ENCODE results near the gene GID4.

Gene GID4

DNA sequence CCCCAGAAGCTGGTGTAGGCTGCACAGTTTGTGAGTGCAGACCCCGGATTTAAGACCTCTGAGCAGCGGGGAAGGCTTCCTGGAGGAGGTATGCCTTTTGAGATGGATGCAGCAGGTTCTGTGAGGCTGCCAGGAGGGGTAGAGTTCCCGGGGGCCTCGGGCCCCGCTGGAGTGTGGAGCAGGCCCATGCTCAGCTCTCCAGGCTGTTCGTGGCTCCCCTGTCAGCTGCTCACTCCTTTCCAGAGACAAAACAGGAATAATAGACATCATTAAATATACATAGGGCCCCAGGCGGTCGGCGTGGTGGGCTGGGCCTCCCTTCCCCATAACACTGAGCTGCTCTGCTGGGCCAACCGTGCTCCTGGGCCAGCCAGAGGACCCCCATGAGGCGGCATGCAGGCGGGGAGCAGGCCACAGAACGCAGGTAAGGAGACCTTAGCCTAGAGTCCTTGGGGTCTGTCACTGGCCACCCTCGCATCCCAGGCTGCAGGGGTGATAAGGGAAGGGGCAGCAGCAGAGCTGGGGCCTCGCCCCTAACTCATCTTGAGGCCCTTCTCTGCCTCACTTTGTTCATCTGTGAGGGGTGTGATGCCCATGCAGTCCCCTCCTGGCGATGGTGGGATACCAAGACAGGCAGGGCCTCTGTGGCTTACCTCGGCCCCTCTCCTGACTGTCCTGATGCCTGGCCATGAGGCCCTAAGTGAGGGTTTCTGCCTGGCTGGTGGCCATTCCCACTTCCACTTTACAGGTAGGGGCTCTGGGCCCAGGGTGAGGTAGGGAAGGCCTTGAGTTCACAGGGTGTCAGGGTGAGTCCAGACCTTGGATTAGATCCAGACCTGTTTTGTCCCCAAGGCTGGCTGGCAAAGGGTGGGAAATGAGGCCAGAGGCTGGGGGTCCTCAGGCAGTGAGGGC lies 69.4 kb downstream of the GID4 start, which contains the start of gene MYO15A:
MYO15A (plus strand) TSS at position 356 of the 912 bp plus-strand sequence. CDS start 10,045 bp downstream, outside the sequence.
- Histone ChIP-seq H3K27ac (ENCODE audit: low read depth, low read length) (no peak within 1 kb of the TSS), H3K27me3 (ENCODE audit: control insufficient read depth, low read length) (no peaks in the 10 kb centered on the region), H4K20me1 (ENCODE audit: control insufficient read depth, insufficient read depth, low read depth, low read length) (no peaks in the 10 kb centered on the region), H3F3A (ENCODE audit: control insufficient read depth, insufficient read depth) (no peaks in the 10 kb centered on the region), H3K4me3 (ENCODE audit: low read length) (no peak within 1 kb of the TSS), H3K4me1 (ENCODE audit: control insufficient read depth, low read length) (no peaks in the 10 kb centered on the region), H3K4me2 (ENCODE audit: low read length) (no peak within 1 kb of the TSS), H3K79me2 (ENCODE audit: control insufficient read depth, low read length) (no peaks in the 10 kb centered on the region), H3K9me2 (replicated peaks; ENCODE audit: control insufficient read depth, low read length) (no peaks in the 10 kb centered on the region), H3K9me3 (ENCODE audit: control insufficient read depth, insufficient read depth, low read length) (no peaks in the 10 kb centered on the region), H3K36me3 (ENCODE audit: control insufficient read depth, low read length) (peaks cover 7% of the 10 kb centered on the region; the same call in 1 of the 2 replicates)
- TF ChIP-seq, protein P1, sequence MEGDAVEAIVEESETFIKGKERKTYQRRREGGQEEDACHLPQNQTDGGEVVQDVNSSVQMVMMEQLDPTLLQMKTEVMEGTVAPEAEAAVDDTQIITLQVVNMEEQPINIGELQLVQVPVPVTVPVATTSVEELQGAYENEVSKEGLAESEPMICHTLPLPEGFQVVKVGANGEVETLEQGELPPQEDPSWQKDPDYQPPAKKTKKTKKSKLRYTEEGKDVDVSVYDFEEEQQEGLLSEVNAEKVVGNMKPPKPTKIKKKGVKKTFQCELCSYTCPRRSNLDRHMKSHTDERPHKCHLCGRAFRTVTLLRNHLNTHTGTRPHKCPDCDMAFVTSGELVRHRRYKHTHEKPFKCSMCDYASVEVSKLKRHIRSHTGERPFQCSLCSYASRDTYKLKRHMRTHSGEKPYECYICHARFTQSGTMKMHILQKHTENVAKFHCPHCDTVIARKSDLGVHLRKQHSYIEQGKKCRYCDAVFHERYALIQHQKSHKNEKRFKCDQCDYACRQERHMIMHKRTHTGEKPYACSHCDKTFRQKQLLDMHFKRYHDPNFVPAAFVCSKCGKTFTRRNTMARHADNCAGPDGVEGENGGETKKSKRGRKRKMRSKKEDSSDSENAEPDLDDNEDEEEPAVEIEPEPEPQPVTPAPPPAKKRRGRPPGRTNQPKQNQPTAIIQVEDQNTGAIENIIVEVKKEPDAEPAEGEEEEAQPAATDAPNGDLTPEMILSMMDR (IDR thresholded peaks at IDR 0.05; ENCODE audit: low read depth, low read length, poor library complexity, severe bottlenecking) = no peak
- no peak for TF ChIP-seq EZH2phosphoT487 (IDR thresholded peaks at IDR 0.05; ENCODE audit: borderline replicate concordance, low read length)

DNA sequence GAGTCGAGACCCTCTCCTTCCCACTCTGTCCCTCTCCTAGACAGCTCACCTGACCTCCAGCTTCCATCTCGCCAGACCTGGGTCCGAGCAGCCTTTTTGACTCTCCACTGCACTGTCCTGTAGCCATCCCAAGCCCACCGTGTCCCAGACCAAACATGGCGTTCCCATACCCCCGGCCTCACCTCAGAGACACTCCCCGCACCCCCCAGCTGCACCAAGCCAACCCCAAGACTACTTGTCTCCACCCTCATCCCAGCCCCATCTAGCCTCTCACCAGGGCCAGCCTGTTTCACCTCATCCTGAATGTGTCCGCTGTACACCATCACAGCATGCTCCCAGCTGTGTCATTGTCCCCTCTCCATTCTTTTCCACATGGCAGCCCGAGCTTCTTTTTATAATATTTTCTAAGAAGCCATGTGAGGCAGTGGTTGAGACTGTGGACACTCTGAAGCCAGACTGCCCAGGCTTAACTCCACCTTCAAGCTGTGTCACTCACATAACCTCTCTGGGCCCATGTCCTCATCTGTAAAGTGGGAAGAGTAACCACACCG lies 70.8 kb downstream of the GID4 start:
- Histone ChIP-seq H3K27me3 (ENCODE audit: control insufficient read depth, low read length) (no peaks in the 10 kb centered on the region), H3K4me1 (ENCODE audit: control insufficient read depth, low read length) (no peaks in the 10 kb centered on the region), H3F3A (ENCODE audit: control insufficient read depth, insufficient read depth) (no peaks in the 10 kb centered on the region), H3K9me2 (replicated peaks; ENCODE audit: control insufficient read depth, low read length) (no peaks in the 10 kb centered on the region), H4K20me1 (ENCODE audit: control insufficient read depth, insufficient read depth, low read depth, low read length) (no peaks in the 10 kb centered on the region), H3K4me3 (ENCODE audit: low read length) (no peak overlapping the region), H3K36me3 (ENCODE audit: control insufficient read depth, low read length) (peaks cover 3% of the 10 kb centered on the region; the same call in 1 of the 2 replicates), H3K79me2 (ENCODE audit: control insufficient read depth, low read length) (no peaks in the 10 kb centered on the region), H3K4me2 (ENCODE audit: low read length) (no peak overlapping the region), H3K27ac (ENCODE audit: low read depth, low read length) (no peak overlapping the region), H3K9me3 (ENCODE audit: control insufficient read depth, insufficient read depth, low read length) (no peaks in the 10 kb centered on the region)
- no peak for TF ChIP-seq EZH2phosphoT487 (IDR thresholded peaks at IDR 0.05; ENCODE audit: borderline replicate concordance, low read length)
- TF ChIP-seq, protein P1 (IDR thresholded peaks at IDR 0.05; ENCODE audit: low read depth, low read length, poor library complexity, severe bottlenecking) = no peak

DNA sequence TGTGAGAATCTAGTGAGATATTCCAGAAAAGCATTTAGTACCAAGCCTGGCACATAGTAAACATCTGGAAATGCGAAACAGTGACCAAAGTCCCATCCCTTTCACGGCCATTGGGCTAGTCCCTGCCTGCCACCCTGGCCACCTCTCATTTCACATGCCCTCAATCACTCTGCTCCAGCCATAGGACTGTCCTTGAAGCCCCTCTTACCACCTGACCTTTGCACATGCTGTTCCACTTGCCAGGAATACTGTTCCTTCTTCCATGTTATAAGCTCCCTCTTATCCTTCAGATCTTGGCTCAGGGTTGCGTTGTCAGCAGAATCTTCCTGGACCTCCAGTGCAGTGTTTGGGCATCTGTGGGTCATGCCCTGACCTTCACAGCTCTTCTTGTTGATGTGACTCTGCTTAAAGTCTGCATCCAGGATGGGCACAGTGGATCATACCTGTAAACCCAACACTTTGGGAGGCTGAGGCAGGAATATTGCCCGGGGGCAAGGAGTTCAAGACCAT lies 71.5 kb downstream of the GID4 start:
- no peak for TF ChIP-seq EZH2phosphoT487 (IDR thresholded peaks at IDR 0.05; ENCODE audit: borderline replicate concordance, low read length)
- TF ChIP-seq, protein P1 (IDR thresholded peaks at IDR 0.05; ENCODE audit: low read depth, low read length, poor library complexity, severe bottlenecking) = no peak
- peaks cover 3% of the 10 kb centered on the region; the same call in 1 of the 2 replicates for H3K36me3 ChIP-seq (ENCODE audit: control insufficient read depth, low read length)
- H3K4me3 ChIP-seq (ENCODE audit: low read length) = no peak overlapping the region
- no peaks in the 10 kb centered on the region for H3K27me3 ChIP-seq (ENCODE audit: control insufficient read depth, low read length)
- no peaks in the 10 kb centered on the region for H4K20me1 ChIP-seq (ENCODE audit: control insufficient read depth, insufficient read depth, low read depth, low read length)
- H3K9me2 ChIP-seq (replicated peaks; ENCODE audit: control insufficient read depth, low read length) = no peaks in the 10 kb centered on the region
- H3F3A ChIP-seq (ENCODE audit: control insufficient read depth, insufficient read depth) = no peaks in the 10 kb centered on the region
- H3K79me2 ChIP-seq (ENCODE audit: control insufficient read depth, low read length) = no peaks in the 10 kb centered on the region
- H3K27ac ChIP-seq (ENCODE audit: low read depth, low read length) = no peak overlapping the region
- H3K4me2 ChIP-seq (ENCODE audit: low read length) = no peak overlapping the region
- H3K9me3 ChIP-seq (ENCODE audit: control insufficient read depth, insufficient read depth, low read length) = no peaks in the 10 kb centered on the region
- no peaks in the 10 kb centered on the region for H3K4me1 ChIP-seq (ENCODE audit: control insufficient read depth, low read length)
